ENCODE data around the gene GPX8.

GPX8 gene, protein sequence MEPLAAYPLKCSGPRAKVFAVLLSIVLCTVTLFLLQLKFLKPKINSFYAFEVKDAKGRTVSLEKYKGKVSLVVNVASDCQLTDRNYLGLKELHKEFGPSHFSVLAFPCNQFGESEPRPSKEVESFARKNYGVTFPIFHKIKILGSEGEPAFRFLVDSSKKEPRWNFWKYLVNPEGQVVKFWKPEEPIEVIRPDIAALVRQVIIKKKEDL

DNA sequence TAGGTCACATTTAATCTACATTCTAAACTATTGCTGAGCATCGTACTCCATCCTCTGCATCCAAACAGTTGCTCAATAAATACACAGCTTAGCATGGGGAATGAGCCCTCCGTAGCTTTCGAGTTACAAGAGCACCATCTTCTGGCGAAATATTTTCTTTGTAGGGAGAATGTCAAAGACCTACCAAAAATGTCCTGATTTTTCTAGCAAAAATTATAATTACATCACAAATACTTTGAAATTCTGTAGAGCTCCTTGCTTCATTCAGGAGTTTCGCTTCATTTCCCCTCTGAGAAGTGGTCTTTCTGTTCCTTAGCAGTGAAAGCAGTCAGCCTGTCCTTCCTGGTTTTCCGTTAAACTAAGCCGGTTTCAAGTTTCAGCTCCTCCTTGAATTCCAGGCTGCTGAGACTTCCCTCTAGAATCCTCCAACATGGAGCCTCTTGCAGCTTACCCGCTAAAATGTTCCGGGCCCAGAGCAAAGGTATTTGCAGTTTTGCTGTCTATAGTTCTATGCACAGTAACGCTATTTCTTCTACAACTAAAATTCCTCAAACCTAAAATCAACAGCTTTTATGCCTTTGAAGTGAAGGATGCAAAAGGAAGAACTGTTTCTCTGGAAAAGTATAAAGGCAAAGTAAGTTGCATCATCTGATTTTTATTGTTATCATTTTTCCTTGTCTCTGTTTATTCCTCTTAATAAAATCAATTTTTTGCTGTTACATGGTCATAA is at the start of gene GPX8:
GPX8 (plus strand) TSS at position 409 of the 730 bp plus-strand sequence; CDS start at position 431, 22 bp downstream.
- DNase-seq (ENCODE audit: low read depth in 2 of 2) = no peak

DNA sequence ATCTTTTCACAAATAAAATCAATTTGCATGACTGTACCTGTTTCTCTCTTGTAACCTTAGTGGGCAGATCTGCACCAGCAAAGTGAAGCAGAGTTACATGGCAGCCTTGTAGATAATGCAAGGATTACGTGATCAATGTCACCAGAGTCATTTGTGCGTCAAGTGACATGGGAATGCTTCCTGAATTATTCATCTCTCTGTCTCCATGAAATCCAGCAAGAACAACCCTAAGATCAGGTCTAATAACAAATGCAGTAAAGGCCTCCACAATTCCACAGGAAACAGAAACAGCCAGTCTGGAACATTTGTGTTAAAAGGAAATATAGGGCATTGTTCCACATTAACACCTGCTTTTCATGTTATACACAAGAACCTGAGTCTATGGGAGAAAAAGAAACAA is 49.8 kb upstream of the GPX8 start:
- no peak for DNase-seq (ENCODE audit: low read depth in 2 of 2)

DNA sequence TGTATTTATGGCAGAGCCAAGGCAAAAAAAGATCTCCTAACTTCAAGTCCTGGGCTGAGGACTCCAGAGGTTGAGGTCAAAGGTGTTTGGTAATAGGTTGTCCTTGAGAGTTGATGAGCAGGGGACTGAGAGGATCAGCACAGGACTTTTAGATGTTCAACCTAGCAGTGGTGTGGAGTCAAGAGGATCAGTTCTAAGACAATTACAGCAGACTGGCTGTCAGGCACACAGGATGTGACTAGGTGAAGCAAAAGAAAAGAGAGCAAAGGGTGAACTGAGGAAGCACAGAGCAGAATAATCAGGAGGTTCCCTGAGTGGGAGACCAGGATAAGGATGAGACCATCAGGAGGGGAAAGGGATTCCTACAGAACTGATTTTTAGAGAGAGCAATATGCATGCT is 46.6 kb upstream of the GPX8 start:
- DNase-seq (ENCODE audit: low read depth in 2 of 2) = no peak

DNA sequence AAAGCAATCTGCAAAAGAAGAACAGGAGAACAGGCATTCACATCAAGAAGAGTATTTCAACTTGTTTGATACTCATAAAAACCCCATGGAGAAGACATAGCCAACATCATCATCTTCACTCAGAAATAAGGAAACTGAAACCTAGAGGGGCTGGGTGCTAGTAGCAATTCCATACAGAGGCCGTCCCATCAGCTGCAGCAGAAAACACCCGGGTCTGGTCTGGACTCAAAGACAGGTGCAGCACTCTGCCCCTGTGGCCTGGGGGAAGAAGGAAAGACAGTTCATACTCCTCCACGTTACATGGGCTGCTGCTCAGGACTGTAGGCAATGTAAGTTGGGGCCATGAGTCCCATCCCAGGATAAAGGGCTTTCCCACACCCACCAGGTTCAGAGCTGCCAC is 45.9 kb upstream of the GPX8 start:
- no peak for DNase-seq (ENCODE audit: low read depth in 2 of 2)

DNA sequence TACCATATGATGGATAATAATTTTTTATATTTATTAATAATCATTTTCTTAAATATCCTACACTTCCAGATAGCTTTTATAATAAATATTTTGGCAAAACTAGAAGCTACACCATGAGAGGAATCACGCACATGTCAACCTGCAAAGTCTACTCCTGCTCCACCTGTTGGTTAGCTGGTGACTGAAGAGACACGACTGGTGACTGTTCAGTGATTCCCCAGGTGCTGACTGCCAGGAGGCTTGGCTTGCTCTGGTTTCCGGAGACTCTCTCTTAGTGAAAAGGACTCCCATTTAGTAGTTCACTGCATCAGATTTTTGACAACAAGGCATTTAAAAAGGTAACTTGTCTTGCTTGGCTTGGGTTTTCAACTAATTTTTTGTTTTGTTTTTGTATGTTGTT is 36.6 kb upstream of the GPX8 start:
- no peak for DNase-seq (ENCODE audit: low read depth in 2 of 2)

DNA sequence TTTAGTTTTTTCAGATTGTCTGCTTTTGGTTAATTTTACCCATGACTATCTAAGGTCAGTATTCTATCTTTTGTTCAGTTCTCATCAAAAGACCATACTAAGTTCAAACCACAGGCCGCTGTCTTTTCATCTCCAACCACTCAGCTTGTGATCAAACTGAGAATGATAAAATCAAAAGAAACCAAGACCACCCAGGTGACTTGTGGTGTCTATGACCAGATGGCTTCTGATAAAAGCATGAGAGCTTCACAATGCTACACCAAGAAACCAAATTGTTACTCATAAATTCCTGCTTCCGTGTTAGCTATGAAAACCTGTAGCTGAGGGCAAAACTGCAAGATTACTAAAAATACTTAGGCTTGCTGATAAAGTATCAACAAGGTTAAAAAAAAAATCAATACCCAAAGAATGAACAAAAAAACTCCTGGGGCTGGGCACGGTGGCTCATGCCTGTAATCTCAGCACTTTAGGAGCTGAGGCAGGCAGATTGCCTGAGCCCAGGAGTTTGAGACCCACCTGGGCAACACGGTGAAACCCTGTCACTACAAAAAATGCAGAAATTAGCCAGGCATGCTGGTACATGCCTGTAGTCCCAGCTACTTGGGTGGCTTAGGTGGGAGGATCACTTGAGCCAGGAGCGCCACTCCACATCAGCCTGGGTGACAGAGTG is 25.8 kb upstream of the GPX8 start:
- DNase-seq (ENCODE audit: low read depth in 2 of 2) = peak in 1 of 2 donors; percentile 32

DNA sequence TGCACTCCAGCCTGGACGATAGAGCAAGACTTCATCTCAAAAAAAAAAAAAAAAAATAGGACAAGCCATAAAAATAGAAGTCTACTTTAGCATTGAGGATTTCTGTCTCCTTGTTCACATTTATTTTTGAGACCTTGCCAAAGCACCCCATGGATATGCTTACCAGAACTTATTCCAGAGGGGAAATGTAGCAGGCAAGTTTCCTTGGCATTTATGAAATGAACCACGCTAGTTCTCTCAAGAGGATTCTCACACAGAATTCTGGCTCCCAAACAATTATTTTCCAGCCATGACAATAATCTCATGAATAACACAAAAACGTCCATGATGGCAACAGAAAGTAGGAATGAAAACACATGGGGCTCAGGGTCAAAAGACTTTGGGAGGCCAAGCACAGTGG is 23.4 kb upstream of the GPX8 start:
- DNase-seq (ENCODE audit: low read depth in 2 of 2) = no peak

DNA sequence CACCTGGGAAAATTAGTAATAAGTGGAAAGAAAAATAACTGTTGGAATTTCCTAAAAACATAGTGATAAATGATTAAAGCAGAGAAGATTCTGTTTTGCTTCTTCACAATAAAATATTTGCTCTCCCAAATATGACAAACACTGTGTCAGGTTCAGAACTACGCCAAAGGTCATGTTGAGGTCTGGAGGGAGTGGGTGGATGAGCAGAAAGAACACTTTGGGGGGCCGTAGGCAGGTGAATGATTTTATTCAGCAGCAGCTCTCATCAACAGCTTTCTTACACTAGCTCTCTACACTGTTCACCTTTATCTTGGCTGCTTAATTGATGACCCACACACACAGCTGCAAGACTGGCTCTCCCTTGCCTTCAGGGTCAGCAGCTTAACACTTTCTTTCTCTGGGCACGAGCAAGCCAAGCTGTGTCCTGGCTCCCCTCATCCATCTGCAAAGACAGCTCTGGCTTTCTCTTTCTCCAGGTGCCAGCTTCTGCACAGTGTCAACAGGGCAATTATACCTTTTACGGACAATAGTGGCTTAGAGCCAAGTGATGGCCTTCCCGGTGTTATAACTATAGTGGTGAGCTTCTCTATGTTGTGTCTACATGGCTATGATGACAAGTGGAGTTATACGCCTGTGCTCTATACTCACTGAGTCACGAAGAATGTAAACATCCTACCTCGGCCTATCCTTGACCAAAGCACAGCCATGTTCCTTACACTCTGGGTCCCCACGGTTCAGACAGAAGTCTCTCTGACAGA is 18.9 kb upstream of the GPX8 start:
- peak in 1 of 2 donors; percentile 15 for DNase-seq (ENCODE audit: low read depth in 2 of 2)

DNA sequence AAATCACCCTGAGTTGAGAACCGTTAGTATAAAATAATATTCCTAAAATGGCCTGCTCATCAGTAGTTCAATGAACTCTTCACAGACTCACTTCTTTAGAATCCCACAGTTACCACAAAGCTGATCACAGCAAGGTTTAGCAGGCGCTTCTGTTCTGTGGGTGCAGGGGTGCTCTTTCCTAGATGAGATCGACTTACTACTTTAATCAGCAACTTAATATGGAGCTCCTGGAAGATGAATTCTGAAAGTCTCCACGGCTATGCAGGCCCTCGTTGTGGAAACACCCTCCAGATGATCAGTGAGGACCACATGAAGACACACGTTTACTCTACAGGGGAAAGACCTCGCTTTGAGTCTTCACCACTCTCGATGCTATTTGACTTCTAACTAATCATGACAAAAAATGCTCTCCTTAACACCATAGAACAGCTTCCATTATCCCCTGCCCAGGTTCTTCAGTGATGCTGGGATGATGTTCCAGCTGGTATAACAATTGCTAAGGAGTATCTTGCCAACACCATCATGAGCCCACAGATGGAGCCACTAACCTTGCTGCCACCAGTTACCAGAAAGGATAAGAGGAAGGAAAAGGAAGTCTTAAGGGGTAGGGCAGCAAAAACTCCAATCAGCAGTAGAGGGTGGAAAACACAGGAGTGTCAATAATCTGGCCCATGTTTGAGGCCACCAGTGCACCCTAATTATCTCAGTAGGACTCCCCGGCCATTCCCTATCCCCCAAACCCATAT is 17.9 kb upstream of the GPX8 start:
- peak in 1 of 2 donors; percentile 9 for DNase-seq (ENCODE audit: low read depth in 2 of 2)

DNA sequence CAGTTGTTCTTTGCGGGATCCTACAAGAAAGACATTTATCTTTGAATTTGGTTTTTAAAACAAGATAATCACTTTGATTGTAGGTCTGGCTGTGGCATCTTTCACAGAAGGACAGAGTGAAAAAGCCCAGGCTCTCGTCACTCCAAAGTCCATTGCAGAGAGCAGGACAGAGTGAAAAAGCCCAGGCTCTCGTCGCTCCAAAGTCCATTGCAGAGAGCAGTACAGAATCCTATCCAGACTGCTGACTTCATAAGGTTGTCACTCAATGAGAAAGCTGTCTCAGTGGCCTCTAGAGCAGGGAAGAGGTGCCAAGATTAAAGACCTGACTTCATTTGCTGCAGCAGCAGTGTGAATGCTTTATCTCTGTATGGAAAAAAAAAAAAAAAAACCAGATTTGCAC is 16.3 kb upstream of the GPX8 start:
- DNase-seq (ENCODE audit: low read depth in 2 of 2) = no peak

DNA sequence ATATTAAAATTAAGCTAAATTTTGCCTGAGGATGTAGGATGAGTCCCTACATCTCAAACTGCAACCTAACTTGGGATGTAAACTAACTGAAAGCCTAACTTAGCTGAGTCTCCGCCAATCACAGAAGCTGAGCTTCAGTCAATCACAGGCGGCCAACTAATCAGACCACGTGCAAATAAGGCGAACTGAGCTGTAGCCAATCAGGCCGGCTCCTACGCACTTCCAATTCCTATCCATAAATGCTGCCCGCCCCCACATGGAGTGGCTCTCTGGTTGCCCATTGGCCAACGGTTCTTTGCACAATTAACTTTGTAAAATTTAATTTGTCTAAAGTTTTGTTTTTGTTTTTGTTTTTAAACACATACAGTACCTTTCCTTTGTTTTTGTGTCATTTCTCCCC is 13.9 kb upstream of the GPX8 start:
- DNase-seq (ENCODE audit: low read depth in 2 of 2) = no peak

DNA sequence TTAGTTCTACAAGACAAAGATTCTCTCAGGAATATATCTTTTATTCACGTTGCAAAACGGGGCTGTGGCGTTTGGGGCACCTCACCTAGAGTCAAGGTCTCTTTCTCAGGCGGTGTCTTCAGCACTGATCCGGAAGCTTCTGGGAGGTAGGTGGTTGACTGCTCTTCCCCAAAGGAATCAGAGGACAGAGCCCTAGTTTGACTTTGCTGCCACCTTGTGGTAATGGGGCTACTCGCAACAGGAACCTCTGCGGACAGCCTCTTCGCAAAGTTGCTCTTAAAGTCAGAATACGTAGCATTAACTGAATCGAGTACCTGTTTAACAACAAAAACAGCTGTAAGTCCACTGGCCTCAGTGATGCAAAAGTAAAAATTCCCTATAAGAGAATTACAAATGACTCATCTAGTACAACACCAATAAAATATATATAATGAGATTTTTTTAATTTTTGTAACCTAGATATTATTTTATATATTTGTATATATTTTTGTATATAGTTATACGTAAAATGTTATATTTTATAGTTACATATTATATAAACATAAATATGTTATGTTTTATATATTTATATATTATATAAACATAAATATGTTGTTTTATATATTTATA is 13.3 kb upstream of the GPX8 start:
- peak; percentile 65 to 69 for DNase-seq (ENCODE audit: low read depth in 2 of 2)

DNA sequence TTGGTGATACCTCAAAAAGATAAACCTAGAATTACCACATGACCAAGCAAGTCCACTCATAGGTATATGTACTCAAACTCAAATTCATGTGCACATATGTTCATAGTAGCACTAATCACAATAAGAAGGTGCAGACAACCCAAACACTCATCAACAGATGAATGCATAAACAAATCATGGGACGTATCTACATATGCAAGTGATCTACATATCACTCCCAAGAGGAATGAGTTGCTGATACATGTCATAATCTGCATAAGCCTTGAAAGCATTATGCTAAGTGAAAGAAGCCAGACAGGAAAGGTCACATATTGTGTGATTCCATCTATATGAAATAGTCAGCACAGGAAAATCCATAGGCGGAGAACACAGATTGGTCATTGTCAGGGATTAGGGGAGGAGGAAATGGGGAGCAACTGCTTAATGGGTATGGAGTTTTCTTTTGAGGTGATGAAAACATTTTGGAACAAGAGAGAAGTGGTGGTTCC is 10.6 kb upstream of the GPX8 start:
- DNase-seq (ENCODE audit: low read depth in 2 of 2) = no peak

DNA sequence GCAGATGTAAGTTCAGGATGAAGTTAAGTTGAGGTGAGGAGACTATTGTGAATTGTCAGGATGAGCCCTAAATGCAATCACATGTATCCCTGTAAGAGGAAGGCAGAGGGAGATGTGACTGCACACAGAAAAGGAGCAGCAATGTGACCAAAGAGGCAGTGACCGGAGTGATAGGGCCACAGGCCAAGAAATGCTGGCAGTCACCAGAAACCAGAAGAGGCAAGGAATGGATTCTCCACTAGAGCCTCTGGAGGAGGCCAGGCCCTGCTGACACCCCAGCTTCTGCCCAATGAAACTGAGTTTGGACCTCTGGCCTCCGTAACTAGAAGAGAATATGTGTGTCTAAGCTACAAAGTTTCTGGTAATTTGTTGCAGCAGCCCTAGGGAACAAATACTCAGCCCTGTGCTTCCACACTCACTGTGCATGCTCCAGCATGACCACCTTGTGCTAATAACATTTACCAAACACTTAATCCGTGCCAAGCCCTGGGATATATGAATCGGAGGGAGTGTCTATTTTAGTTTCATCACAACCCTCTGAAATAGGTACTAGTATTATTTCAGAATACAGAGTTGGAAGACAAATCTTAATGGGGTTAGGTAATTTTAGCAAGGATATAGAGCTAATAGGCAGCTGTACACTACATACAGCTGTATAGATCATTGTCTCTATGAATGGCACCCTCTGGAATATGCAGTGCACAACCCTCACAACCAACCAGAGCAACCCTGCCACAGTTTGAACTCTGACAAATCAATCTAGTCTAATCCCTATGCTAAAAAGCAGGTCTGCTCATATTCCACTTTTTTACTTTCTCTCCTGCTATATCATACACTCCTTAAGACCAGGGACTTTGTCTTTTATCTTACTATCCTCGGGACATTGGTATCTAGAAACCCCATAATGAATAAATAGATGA is 7.8 kb upstream of the GPX8 start:
- no peak for DNase-seq (ENCODE audit: low read depth in 2 of 2)

DNA sequence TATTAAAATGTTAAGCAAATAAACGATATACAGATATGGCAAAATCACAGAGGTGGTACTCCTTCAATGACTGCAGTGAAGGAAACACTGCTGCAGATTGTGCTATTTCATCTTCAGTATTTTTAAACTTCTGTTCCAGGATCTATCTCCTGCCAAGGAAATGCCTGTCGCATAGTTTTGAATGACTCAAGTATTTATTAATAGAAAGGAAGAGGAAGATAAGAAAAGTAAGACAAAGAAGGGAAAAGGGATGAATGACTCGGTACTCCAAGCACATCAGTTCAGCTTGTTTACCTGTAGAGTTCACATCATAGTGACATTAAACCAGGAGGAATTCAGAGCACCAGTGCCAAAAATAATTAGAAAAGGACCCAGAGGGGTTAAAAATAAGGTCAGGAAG is 5.1 kb upstream of the GPX8 start:
- no peak for DNase-seq (ENCODE audit: low read depth in 2 of 2)

DNA sequence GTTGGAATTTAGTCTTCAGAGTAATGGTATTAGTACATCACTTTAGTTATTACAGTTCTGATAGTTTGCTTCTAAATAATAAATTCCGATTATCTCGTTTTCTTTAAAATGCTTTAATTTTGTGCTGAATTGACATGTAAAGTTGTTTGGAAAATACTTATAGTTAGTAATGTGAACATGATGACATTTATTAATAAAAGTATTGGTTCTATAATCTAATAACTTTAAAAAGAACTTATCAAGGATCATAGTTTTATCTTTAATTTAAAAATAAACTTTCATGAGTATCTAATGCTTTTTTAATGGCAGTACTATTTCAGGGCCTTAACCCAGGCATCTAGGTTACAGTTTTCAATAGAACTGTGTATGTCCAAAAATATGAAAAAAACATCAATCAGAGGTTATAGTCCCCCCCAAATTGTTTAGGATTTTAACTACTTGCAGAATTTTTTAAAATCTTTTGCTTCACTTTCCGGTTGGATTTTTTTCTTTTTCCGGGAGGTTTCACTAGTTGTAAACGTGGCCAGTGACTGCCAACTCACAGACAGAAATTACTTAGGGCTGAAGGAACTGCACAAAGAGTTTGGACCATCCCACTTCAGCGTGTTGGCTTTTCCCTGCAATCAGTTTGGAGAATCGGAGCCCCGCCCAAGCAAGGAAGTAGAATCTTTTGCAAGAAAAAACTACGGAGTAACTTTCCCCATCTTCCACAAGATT is 680 bp downstream of the GPX8 start:
- no peak for DNase-seq (ENCODE audit: low read depth in 2 of 2)

DNA sequence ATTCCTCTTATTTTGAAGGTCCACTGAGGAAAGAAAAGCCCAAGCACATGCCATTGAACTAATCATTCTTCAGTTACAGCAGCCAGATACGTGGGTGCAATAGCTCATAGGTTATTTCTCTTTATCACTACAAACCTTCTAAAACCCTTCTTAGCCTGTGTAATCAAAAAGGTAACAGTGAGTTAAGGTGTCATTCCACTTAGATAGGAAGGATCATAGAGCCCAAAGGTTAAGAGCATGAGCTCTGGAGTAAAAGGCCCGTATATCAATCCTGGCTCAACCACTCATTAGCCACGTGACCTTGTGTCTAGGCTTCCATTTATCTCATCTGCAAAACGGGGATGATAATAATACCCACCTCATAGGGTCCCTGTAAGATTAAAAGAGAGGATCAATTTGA is 2.7 kb downstream of the GPX8 start:
- DNase-seq (ENCODE audit: low read depth in 2 of 2) = no peak

DNA sequence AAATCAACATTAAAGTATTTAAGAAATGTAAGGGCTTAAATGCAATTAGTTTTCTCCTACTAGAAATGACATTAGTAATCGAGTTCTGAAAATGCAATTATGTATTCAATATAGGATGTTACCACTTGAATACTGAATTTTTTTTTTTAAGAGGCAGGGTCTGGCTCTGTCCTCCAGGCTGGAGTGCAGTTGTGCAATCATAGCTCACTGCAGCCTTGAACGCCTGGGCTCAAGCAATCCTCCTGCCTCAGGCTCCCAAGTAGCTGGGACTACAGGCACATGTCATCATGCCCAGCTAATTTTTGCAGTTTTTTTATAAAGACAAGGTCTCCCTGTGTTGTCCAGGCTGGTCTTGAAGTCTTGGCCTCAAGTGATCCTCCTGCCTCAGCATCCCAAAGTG is 11.5 kb downstream of the GPX8 start:
- DNase-seq (ENCODE audit: low read depth in 2 of 2) = no peak
